HG03571 (cell line): Measurements from ENCODE around the gene TBCA.
A peak's percentile ranks its signal among the peaks of the same experiment; 100 is the strongest.

ENCODE experiments used
- ATAC-seq: cut with Tn5 transposase; IDR thresholded peaks from one replicate; pipeline ENCODE4 v1.9.1; 2021; ENCODE audit not compliant: unreplicated experiment

Gene TBCA, protein sequence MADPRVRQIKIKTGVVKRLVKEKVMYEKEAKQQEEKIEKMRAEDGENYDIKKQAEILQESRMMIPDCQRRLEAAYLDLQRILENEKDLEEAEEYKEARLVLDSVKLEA

DNA sequence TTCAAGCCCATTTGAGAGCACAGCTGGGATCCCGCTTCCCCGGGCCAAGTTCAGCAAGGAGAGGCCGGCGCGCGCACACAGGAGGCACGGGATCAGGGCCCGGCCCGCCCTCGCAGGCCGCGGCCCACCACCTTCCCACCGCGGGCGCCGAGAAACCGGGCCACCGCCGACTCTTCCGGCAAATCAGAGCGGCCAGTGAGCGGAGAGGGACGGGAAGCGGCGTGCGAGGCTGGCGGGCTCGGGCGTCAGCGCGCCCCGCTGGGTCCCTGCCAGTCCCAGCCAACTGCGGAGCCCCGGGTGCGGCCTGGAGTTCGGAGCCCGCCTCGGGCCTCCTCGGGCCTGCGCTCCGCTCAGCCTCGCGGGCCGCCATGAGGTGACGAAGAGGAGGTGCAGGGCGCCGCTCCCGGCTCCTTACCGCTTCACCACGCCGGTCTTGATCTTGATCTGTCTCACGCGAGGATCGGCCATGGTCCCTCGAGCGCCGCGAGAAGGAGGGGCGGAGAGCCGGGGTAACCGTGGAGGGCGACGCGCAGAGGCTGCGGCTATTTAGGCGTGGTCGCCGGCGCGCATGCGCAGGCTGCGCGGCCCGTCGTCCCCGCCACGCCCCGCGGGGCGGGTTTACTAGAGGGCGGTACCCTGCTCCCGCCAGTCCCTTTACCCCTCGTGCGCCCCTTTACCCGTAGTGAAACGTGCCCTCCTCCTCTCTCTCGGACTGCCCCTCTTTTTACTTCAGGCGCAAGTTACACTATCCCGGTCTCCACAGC lies at the start of gene TBCA:
TBCA (minus strand) TSS at position 550 of the 764 bp plus-strand sequence; CDS start at position 468, 82 bp downstream.
- ATAC-seq = peak; percentile 85

DNA sequence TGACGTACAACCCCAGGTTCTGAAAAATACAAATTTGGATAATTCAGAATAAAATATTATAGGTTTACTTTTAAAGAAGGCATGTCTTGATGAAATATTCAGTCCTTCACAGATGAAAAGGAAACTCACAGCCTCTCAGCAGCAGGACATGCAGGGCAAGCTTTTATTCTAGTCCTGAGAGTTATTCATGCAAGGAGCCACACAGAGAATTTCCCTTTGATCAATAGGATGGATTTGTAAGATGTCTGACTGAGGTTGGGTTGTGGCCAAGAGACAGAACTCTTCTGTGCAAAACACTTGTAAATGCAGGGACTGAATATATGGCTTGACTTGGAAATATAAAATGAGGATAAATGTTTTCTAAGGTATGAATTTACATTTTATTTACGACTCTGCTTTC lies 48.8 kb upstream of the TBCA start:
- ATAC-seq = no peak

DNA sequence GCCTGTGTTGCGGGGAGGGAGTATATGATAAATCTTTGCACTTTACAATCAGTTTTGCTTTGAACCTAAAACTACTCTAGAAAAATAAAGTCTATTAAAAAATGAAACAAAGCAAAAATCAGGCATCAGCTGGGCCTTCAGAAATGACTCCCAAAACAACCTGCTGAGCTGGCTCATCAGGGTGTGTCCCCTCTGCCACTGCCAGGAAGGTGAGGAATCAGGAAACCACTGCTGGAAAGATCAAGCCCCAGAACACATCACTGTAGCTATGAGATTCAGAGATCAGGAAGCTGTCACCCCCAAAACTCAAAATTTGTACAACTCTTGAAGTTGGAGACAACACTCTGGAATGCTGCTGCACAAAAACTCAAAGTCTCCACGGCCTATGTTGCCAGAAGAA lies 40.5 kb upstream of the TBCA start:
- no peak for ATAC-seq

DNA sequence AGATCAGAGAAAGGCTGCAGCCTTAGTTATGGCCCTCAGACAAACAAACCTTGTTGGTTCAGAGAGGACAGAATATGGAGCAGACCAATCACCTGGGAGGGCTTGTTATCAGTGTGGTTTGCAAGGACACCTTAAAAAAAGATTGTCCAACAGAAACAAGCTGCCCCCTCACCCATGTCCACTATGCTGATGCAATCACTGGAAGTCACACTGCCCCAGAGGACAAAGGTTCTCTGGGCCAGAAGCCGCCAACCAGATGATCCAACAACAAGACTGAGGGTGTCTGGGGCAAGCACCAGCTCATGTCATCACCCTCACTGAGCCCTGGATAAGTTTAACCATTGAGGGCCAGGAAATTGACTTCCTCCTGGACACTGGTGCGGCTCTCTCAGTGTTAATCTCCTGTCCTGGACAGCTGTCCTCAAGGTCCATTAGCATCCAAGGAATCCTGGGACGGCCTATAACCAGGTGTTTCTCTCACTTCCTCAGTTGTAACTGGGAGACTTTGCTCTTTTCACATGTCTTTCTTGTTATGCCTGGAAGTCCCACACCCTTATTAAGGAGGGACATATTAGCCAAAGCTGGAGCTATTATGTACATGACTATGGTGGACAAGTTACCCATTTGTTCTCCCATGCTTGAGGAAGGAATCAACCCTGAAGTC lies 36.9 kb upstream of the TBCA start:
- no peak for ATAC-seq

DNA sequence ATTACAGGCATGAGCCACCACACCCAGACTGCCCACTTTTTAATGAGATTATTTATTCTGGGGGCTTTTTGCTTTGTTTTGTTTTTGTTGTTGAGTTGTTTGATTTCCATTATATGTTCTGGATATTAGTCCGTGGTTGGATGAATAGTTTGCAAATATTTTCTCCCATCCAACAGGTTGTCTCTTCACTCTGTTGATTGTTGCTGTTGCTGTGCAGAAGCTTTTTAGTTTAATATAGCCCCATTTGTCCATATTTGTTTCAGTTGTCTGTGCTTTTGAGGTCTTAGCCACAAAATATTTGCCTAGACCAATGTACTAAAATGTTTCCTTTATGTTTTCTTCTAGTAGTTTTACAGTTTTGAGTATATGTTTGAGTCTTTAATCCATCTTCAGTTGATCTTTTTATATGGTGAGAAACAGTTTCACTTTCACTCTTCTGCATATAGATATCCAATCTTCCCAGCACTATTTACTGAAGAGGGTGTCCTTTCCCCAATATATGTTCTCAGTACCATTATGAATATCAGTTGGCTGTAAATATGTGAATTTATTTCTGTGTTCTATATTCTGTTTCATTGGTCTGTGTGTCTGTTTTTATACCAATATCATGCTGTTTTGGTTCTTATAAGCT lies 30.2 kb upstream of the TBCA start:
- ATAC-seq = no peak

DNA sequence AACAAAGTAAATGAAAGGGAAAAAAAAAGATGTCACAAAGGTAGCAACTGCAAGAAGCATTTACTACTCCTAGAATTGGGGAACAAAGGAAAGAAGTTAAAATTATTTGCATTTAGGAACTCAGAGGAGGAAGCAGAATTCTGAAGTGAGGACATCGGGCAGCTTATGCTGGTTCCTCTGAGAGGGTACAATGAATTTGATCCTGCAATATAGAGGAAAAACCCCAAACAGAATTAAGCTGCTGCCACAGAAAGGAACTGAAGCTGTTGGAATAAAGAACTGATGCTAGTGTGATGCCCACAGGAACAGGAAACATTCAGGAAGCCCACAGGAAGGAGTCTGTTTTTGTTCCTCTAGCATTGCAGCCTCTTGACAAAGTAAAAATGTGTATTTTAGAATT lies 22.3 kb upstream of the TBCA start:
- no peak for ATAC-seq

DNA sequence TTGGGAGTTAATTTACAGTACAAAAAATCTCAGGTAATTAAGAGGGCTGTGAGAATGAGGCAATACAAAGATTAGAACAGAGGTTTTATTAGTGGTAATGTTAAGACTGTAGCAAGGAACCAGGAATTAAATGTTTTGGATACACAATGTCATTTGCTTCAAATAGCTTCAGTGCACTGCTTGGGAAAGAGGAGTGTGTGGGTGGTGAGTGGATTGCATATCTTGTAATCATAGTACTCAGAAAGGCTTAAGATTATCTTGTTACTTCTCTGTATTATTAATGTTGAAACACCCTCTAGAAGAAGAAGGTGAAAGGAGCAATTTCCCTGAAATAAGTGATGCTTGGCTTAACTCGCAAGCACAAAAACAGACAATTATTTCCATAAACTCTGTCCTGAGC lies 21.0 kb upstream of the TBCA start:
- ATAC-seq = no peak

DNA sequence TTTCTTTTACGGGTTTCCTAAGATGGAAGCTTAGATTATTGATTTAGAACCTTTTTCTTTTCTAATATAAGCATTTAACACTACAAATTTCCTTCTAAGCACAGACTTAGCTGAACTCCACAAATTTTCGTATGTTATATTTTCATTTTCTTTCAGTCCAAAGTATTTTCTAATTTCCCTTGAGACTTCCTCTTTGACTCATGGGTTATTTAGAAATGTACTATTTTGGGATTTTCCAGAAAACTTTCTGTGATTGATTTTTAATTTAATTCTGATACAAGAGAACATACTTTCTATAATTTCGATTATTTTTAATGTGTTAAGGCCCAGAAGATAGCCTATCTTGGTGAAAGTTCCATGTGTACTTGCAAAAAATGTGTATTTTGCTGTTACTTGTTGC lies 19.7 kb upstream of the TBCA start:
- ATAC-seq = no peak

DNA sequence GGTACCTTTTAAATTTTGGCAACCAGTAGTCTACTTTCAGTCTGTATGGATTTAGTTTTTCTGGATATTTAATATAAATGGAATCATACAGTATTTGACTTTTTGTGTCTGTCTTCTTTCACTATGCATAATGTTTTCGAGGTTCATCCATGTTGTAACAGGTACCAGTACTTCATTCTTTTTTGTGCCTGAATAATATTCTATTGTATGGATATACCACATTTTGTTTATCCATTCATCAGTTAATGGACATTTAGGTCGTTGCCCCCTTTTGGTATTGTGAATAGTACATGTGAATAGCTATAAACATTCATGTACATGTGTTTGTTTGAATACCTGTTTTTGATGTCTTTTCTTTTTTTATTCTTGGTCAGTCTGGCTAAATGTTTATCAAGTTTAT lies 19.1 kb upstream of the TBCA start:
- ATAC-seq = no peak

DNA sequence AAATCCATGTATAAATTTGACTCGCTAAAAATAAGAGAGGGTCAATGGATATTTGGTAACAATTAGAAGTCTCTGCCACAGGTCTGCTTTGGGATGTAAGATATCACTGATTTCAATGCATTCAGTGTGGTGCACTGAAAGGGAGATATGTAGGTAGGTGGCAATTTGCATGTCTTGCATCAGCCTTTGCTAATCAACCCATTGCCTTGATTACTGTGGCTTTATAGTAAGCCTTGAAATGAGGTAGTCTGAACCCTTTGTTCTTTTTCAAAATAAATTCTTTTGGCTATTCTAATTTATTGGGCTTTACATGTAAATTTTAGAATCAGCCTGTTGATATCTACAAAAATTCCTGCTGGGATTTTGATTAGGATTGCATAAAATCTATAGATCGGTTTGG lies 15.8 kb upstream of the TBCA start:
- ATAC-seq = no peak

DNA sequence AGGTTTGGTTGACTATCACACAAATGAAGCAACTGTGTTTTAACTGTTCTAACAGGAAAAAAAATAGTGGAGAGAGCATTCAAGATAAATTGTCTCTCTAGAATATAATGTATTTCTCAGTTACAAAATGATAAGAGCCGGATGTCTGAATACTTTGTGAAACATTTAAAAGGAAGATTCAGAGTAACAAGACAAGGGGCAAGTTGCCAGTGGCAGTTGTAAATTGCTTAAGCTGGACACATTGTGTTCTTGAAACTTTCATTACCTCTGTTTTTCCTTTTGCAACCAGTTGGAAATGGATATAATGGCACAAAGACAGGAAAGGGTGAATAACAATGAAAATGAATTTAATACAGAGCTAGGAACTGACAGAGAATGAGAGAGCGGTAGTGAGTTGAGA lies 15.2 kb upstream of the TBCA start:
- ATAC-seq = no peak

DNA sequence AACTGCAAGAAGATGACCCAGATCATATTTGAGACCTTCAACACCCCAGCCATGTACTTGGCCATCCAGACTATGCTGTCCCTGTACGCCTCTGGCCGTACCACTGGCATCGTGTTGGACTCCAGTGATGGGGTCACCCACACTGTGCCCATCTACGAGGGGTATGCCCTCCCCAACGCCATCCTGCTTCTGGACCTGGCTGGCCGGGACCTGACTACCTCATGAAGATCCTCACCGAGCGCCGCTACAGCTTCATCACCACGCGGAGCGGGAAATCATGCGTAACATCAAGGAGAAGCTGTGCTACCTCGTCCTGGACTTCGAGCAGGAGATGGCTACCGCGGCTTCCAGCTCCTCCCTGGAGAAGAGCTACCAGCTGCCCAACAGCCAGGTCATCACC lies 9.1 kb upstream of the TBCA start:
- ATAC-seq = no peak

DNA sequence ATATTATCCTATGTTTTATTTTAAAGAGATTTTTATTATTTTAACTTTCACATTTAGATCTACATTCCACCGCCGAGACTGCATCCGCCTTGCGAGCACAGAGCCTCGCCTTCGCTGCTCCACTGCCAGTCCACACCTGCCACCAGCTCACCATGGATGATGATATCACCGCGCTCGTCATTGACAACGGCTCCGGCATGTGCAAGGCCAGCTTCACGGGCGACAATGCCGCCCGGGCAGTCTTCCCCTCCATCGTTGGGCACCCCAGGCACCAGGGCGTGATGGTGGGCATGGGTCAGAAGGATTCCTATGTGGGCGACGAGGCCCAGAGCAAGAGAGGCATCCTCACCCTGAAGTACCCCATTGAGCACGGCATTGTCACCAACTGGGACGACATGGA lies 8.6 kb upstream of the TBCA start:
- ATAC-seq = no peak

DNA sequence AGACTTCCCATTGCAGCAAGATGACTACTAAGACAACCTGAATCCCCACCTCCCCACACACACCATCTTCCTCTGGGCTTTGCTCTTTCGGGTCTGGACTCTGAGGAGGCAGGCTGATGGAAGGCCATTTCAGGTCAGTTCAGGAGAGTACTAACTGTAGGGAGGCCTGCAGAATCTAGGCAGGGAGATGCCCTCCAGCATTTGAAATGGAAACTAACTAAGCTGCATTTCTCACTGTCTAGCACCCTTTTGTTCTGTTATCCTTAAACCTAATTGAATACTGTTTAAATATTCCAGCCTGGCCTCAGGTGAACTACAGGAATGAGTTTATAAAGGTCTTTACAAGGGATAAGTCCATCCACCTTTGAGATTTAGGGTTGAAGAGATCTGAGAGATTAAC lies 4.9 kb upstream of the TBCA start:
- no peak for ATAC-seq

DNA sequence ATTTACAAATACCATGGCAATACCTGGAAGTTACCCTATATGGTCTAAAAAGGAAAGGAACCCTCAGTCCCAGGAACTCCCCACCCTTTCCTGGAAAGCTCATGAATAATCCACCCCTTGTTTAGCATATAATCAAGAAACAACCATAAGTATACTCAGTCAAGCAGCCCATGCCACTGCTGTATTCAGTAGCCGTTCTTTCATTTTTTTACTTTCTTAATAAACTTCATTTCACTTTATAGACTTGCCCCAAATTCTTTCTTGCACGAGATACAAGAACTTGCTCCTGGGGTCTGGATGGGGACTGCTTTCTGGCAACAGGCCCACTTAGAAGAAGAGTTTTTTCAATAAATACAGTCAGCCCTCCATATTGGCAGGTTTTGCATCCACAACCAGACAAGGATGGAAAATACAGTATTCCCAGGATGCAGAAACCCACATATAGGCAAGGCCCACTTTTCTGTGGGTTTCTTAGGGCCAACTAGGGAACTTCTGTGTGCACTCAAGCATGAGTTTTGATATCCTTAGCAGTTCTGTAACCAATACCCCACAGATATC lies 2.8 kb upstream of the TBCA start:
- no peak for ATAC-seq

DNA sequence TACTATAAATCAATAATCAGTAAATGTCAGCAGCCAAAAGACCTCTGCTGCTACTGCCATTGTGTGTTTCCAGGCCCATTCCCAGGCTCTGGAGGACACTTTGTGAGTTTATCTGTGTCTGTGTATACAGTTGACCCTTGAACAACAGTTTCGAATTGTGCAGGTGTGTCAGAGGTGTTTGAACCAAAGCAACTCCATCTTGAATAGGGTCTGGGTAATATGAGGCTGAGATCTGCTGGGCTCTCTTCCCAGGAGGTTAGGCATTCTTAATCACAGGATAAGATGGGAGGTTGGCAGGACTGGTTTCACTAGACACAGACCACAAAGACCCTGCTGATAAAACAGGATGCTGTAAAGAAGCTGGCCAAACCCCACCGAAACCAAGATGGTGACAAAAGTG lies 2.3 kb upstream of the TBCA start:
- ATAC-seq = no peak

DNA sequence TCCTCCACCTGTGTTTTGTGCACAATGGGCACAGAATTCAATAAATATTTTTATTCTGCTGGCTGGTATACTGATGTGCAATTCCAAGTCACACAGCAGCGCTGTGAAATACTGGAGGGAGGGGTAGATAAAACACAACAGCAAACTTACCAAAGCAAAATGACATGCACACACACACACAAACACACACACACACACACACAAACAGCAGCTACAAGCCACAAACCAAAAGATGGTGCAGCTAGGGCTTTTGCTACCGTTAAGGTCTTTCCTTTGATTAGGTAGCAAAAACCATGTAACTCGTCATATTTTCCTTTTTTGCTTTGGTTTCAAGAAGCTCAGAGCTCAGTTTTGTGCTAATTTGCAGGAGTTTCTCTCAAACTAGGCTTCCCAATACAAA lies 1.8 kb upstream of the TBCA start:
- ATAC-seq = no peak

DNA sequence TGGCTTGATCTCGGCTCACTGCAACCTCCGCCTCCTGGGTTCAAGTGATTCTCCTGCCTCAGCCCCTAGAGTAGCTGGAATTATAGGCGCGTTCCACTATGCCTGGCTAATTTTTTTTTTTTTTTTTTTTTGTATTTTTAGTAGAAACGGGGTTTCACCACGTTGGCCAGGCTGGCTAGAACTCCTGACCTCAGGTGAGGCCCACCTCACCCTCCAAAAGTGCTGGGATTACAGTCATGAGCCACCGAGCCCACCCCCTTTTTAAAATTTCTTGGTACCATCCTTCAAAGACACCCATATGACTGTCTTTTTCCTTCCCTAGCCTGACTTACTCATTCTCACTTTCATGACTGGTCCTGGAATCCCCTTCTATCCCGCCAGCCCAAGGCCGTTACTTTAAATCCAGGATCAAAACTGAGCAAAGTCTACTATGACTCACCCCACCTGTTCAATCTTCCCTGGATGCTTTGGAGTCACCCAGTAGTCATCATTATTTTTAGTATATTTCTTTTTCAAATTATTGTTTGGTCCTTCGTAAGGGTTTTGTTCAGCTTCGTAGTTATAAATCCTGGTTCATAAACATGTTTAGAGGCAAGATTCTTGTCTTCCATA lies 1.2 kb upstream of the TBCA start:
- no peak for ATAC-seq

DNA sequence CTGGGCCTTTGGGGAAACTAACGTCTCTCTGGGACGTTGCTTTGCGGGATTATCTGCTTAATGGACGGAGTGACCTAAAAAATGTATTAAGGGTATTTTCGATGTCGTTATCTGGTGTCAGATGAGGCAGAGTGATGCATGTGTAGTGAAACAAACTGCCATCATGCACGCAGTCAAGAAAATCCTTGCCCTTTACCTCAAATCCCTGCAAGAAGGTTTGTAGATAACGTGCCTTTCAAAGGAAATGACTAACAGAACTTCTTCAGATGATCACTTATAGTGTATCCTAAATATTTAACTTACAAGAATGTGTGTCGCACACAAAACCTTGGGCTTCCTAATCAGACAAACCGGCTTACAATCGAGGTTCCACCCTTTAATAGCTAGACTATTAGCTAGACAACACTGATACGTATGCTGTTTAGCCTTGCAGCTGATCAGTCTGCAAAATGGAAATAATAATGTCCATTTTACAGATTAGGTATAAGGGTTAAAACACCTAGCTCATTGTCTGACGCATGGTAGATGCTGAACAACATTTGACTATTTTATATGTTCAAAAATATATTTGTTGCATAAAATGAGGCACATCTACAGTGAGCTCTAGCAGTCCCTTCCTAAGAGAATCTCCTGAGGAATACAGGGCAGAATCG lies 541 bp upstream of the TBCA start:
- peak; percentile 7 for ATAC-seq

DNA sequence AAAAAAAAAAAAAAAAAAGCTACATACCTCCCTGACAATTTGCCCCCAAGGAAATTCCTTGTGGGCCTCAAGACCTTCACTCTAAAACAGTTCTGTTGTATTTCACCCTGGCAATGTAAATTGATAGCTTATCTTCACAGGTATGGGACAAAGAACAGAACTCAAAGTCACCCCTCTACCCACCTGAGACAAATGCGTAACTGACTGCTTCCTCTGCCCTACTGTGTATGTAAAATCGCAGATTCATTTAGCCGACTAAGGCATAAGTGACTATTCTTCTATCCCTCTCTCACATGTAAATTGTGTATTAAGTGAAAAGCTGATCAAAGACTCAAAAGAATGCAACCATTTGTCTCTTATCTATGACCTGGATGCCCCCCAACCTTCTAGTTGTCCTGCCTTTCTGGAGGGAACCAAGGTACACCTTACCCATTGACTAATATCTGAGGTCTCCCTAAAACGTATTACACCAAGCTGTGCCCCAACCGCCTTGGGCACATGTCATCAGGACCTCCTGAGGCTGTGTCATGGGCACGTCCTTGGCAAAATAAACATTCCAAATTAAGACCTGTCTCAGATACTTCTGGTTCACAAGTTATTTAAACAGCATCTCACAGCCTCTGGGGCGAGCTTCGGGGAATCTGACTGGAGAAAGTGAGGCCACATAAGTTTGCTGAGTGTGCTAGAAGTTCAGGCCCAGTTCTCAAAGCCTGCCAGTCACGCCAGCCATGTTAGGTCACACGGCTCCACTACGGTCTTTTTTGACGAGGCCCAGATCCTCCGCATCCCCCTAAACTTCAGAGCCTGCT lies 954 bp downstream of the TBCA start:
- ATAC-seq = peak; percentile 19
